Muscle of arm (tissue), 14 donors: ENCODE results near the gene RCBTB2. TPM values are rescaled to one million over a fixed set of nuclear protein-coding genes. Genes with fewer than 3 reads are reported as not detected.
A peak's percentile ranks its signal among the peaks of the same experiment; 100 is the strongest.
"Not testable (repeated sequence)": the region's sequence is repeated elsewhere in the genome, so short reads cannot be mapped to it uniquely, and the experiment has no call there.

Experiments used
- DNase-seq: peaks from one replicate; pipeline ENCODE4 v3.0.0-alpha.2; 2013
- long read RNA-seq, 11 donors: transcript quantifications; one replicate each; lab custom pipeline, GENCODE V29; 2026
- polyA plus RNA-seq, 12 donors: library from polyadenylated mRNA; unstranded; fragments of 120-200 nt; gene quantifications; one replicate each; pipeline ENCODE4 v1.2.1, GENCODE V29; 2013; ENCODE audit not compliant: insufficient read length in 12 of 12

Gene RCBTB2
- polyA plus RNA-seq, result 10 to 100 TPM in 11 of 12 donors, not detected in 1; 18.0 to 31.7 (median 25.1) TPM
- long read RNA-seq, donor 1, partial matches to known transcripts, result 0 of 1 reads
- long read RNA-seq, donor 1, other reads (novel, unspliced or antisense), result 0 of 1 reads
- long read RNA-seq, donor 2, partial matches to known transcripts, result 0 of 2 reads
- long read RNA-seq, donor 2, other reads (novel, unspliced or antisense), result 0 of 2 reads
- long read RNA-seq, donor 3, partial matches to known transcripts, result 0 of 2 reads
- long read RNA-seq, donor 3, other reads (novel, unspliced or antisense), result 0 of 2 reads
- long read RNA-seq, donor 4, partial matches to known transcripts, result 0 of 2 reads
- long read RNA-seq, donor 4, other reads (novel, unspliced or antisense), result 0 of 2 reads
- long read RNA-seq, donor 5, transcript RCBTB2-201 (15 exons, 3,232 nt), result major isoform, 5 of 7 reads
- long read RNA-seq, donor 5, partial matches to known transcripts, result 0 of 7 reads
- long read RNA-seq, donor 5, other reads (novel, unspliced or antisense), result 0 of 7 reads
- long read RNA-seq, donor 6, partial matches to known transcripts, result 0 of 1 reads
- long read RNA-seq, donor 6, other reads (novel, unspliced or antisense), result 0 of 1 reads
- long read RNA-seq, donor 7, partial matches to known transcripts, result 0 of 5 reads
- long read RNA-seq, donor 7, other reads (novel, unspliced or antisense), result 0 of 5 reads
- long read RNA-seq, donor 8, partial matches to known transcripts, result 0 of 4 reads
- long read RNA-seq, donor 8, other reads (novel, unspliced or antisense), result 0 of 4 reads
- long read RNA-seq, donor 9, partial matches to known transcripts, result 0 of 1 reads
- long read RNA-seq, donor 9, other reads (novel, unspliced or antisense), result 0 of 1 reads
- long read RNA-seq, donor 10, partial matches to known transcripts, result 0 of 5 reads
- long read RNA-seq, donor 10, other reads (novel, unspliced or antisense), result 0 of 5 reads
- long read RNA-seq, donor 11, transcript RCBTB2-201 (15 exons, 3,232 nt), result major isoform, 5 of 8 reads
- long read RNA-seq, donor 11, partial matches to known transcripts, result 0 of 8 reads
- long read RNA-seq, donor 11, other reads (novel, unspliced or antisense), result 0 of 8 reads

- peak; percentile 99 for DNase-seq
Measured at GRCh38 chr13:48532506-48533499, at the start of gene RCBTB2. RCBTB2 (minus strand) TSS chr13:48533080; CDS start chr13:48521939, 11,141 bp downstream.

- DNase-seq, result no peak
Measured at GRCh38 chr13:48582084-48582483, 49.2 kb upstream of the RCBTB2 start.

- DNase-seq, result no peak
Measured at GRCh38 chr13:48580896-48581295, 48.0 kb upstream of the RCBTB2 start.

GRCh38 chr13:48580185-48580803, 47.4 kb upstream of the RCBTB2 start:
- DNase-seq, result peak; percentile 79

GRCh38 chr13:48579919-48580180, 47.0 kb upstream of the RCBTB2 start:
- not testable (repeated sequence) for DNase-seq

GRCh38 chr13:48579165-48579918, 46.5 kb upstream of the RCBTB2 start:
- DNase-seq, result no peak

GRCh38 chr13:48578516-48579164, 45.8 kb upstream of the RCBTB2 start:
- DNase-seq, result no peak

GRCh38 chr13:48576448-48577010, 43.6 kb upstream of the RCBTB2 start:
- no peak for DNase-seq

GRCh38 chr13:48575031-48575430, 42.2 kb upstream of the RCBTB2 start:
- no peak for DNase-seq

- DNase-seq, result no peak
Measured at GRCh38 chr13:48574041-48574796, 41.3 kb upstream of the RCBTB2 start.

- no peak for DNase-seq
Measured at GRCh38 chr13:48573213-48574007, 40.5 kb upstream of the RCBTB2 start.

GRCh38 chr13:48571126-48571913, 38.4 kb upstream of the RCBTB2 start:
- DNase-seq, result peak; percentile 71

- DNase-seq, result no peak
Measured at GRCh38 chr13:48570216-48570828, 37.4 kb upstream of the RCBTB2 start.

- DNase-seq, result no peak
Measured at GRCh38 chr13:48569104-48569666, 36.3 kb upstream of the RCBTB2 start.

- DNase-seq, result no peak
Measured at GRCh38 chr13:48568370-48569103, 35.7 kb upstream of the RCBTB2 start.
